Mucosa of descending colon (tissue), 3 donors: Measurements from ENCODE around the gene WBP2NL. TPM values are rescaled to one million over a fixed set of nuclear protein-coding genes. Genes with fewer than 3 reads are reported as not detected.

Experiments used
- ATAC-seq: fragments of 200-7000 bp; cut with Tn5 transposase; one replicate; pipeline ENCODE4 v1.9.1; 2020; ENCODE audit warnings: mild to moderate bottlenecking, moderate library complexity
- DNase-seq, 3 donors: peaks; one replicate each; pipeline ENCODE4 v3.0.0-alpha.2; 2020
- H3K36me3 ChIP-seq: fragments of 200-600 bp; one replicate; pipeline ENCODE4 v1.8.0; 2021; ENCODE audit warnings: low read depth, mild to moderate bottlenecking
- H3K4me1 ChIP-seq: fragments of 200-600 bp; one replicate; pipeline ENCODE4 v1.8.0; 2021; ENCODE audit warnings: low read depth, mild to moderate bottlenecking
- H3K4me3 ChIP-seq: fragments of 200-600 bp; one replicate; pipeline ENCODE4 v1.8.0; 2021; ENCODE audit warnings: mild to moderate bottlenecking
- H3K9me3 ChIP-seq: fragments of 200-600 bp; one replicate; pipeline ENCODE4 v1.8.0; 2021; ENCODE audit warnings: mild to moderate bottlenecking
- intact Hi-C, 2 donors: fragments of 100-400 bp; cut with DNase I in 1 of 2; cut with micrococcal nuclease in 1 of 2; formaldehyde crosslinking; loops; one replicate each; pipeline versions ENCODE4 v1.11.0 to v1.11.1; 2022; cut with DNase I, micrococcal nuclease
- total RNA-seq, 3 donors: library from RNA; stranded (reverse); fragmentation: NEBNext Ultra II Directional in 2 of 3; extraction: Animal tissue kit (Norgen Biotek cat#: 25700) in 2 of 3; gene quantifications; one replicate each; pipeline versions ENCODE4 v1.2.1 to v1.2.4, GENCODE V29; 2021 to 2023
- TF ChIP-seq, protein P1 (sequence below): fragments of 200-600 bp; IDR thresholded peaks from one replicate; pipeline ENCODE4 v1.8.0; 2022; ENCODE audit warnings: antibody characterized with exemption, mild to moderate bottlenecking
- donor health status: DM: no; HTN: no; CAD: no; lungs with moderate emphysema.
- donor health status: DM: no; HTN: no; CAD: no.
- donor health status: DM: no; HTN: yes; CAD: no.

WBP2NL gene
- total RNA-seq, 3 donors from 2014 or later: 0.63 to 3.7 (median 1.8) TPM

DNA sequence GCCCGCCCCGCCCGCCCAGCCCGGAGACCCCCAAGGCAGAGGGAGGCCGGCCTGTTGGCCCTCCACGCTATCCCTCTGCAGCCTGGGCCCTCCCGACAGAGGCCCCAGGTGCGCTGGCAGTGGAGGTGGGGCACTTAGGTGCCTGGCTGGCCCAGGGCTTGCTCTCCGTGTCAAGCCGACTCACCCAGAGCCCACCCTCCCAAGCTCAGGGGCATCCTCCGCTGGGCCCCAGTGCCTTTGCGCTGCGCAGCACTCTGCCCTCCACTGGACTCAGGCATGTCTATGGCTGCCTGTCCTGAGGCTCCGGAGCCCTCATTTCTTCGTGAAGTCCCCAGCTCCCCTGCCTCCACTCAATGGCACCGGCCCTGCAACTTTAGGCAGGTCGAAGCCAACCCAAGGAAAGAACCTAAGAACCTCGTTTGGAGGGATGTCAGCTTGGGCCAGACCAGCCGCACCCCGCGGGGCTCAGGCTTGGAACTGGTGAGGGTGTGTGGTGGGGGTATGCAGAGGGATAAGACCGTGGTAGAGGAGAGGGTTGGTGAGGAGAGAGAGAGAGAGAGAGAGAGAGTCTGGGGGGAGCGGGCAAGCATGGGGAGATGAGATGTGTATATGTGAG lies 40.5 kb upstream of the WBP2NL start:
- DNase-seq: peak in 1 of 3 donors; percentile 39
- intact Hi-C loops: no loop called here
- TF ChIP-seq, protein P1, sequence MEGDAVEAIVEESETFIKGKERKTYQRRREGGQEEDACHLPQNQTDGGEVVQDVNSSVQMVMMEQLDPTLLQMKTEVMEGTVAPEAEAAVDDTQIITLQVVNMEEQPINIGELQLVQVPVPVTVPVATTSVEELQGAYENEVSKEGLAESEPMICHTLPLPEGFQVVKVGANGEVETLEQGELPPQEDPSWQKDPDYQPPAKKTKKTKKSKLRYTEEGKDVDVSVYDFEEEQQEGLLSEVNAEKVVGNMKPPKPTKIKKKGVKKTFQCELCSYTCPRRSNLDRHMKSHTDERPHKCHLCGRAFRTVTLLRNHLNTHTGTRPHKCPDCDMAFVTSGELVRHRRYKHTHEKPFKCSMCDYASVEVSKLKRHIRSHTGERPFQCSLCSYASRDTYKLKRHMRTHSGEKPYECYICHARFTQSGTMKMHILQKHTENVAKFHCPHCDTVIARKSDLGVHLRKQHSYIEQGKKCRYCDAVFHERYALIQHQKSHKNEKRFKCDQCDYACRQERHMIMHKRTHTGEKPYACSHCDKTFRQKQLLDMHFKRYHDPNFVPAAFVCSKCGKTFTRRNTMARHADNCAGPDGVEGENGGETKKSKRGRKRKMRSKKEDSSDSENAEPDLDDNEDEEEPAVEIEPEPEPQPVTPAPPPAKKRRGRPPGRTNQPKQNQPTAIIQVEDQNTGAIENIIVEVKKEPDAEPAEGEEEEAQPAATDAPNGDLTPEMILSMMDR: peak; percentile 22
- H3K36me3 ChIP-seq: no peaks in the 10 kb centered on the region
- H3K4me1 ChIP-seq: no peaks in the 10 kb centered on the region
- peak; percentile 65 for ATAC-seq
- no peak overlapping the region for H3K4me3 ChIP-seq
- H3K9me3 ChIP-seq: no peaks in the 10 kb centered on the region

DNA sequence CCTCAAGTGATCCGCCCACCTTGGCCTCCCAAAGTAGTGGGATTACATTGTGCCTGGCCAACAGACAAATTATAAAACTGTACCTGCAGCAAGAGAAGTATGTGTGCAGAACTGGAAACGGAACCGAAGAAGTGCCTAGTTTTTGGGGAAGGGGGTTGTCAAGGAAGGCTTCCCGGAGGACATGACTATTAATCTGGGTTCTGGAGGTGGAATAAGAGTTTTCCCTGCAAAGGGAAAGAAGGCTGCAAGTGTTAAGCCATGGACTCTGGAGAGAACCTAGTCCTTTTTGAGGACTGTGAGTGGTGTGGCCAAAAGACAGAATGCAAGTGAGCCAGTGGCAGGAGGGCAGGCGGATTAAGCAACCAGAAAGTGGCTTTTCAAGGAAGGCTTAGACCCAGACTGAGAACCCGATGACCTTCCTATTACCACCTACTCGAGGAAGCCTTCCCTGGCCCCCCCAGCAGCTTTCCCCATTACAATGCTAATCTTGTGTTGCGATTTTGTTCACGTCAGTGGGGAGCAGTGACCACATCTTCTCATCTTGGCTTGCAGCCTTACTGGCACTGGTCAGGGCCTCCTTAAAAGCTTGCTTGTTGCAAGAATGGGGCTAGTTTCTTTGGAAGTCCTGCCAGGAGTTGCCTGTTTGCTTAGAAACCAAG lies 35.0 kb upstream of the WBP2NL start:
- H3K4me1 ChIP-seq: no peaks in the 10 kb centered on the region
- no peaks in the 10 kb centered on the region for H3K36me3 ChIP-seq
- DNase-seq (no peak), ATAC-seq (no peak)
- intact Hi-C loops: no loop called here
- TF ChIP-seq, protein P1: no peak
- H3K4me3 ChIP-seq: no peak overlapping the region
- no peaks in the 10 kb centered on the region for H3K9me3 ChIP-seq

DNA sequence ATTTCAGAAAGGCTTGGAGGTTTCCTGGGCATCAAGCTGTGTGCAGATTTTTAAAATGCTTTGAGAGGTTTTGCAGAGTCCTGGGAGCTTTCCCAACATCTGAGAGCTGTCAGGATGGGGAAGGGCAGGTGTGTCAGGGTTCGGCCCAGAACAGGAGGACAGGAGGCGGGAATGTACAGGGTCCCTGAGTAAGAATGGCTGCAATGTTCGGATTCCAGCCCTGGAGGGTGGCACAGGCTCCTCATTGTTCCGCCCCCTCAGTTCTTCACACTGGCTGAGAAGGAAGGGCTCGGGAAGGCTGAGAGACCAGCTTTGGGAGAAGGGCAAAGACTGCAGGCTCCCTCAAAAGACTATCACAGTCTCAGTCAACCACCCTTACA lies 34.5 kb upstream of the WBP2NL start:
- intact Hi-C loops: no loop called here
- TF ChIP-seq, protein P1: no peak
- no peaks in the 10 kb centered on the region for H3K36me3 ChIP-seq
- ATAC-seq: no peak
- H3K4me1 ChIP-seq: no peaks in the 10 kb centered on the region
- H3K4me3 ChIP-seq: no peak overlapping the region
- no peak for DNase-seq
- no peaks in the 10 kb centered on the region for H3K9me3 ChIP-seq

DNA sequence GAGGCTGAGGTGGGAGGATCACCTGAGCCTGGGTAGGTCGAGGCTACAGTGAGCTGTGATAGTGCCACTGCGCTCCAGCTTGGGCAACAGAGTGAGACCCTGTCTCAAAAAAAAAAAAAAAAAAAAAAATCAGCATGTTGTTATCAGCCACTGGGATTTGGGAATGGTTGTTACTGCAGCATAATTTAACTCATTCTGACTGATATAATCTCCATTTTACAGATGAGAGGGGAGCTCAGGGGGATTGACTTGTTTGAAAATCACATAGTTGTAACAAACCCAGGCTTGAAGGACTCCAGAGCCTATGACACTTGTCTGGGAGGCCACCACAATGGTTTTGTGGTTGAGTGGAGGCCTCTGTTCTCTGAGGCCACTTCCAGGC lies 32.4 kb upstream of the WBP2NL start:
- Histone ChIP-seq H3K4me1 (no peaks in the 10 kb centered on the region), H3K36me3 (no peaks in the 10 kb centered on the region), H3K9me3 (no peaks in the 10 kb centered on the region), H3K4me3 (no peak overlapping the region)
- ATAC-seq (no peak), DNase-seq (no peak)
- intact Hi-C loops: no loop called here
- TF ChIP-seq, protein P1: no peak

DNA sequence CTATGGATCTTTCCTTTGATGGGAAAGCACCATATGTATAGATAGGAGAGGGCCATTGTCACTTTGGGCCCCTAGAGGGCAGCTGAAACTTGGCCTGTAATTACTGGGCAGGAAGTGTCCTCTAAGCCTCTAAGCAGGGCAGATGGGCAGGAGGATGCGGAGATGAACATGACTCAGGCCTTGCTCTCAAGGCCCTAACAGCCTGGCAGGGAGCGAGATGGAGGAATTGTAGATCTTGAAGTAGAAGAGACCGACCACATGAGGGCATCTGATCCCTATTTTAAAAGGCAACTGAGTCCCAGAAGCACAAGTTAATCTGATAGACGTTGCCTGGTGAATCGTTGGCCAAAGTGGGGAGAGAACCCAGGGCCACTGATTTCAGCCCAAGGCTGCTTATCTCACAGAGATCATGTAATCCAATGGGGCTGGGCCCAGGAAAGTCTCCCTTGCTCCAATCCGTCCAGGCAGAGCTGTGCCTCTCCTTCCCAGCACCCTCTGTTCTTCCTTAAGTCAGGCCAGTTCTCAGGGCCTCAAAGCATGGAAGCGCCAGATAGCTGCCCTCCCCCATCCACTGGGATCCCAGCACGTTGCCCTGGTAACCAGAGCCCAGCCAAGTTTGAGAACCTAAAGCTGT lies 31.9 kb upstream of the WBP2NL start:
- ATAC-seq (peak; percentile 73), DNase-seq (peak in 1 of 3 donors; percentile 72)
- Histone ChIP-seq H3K36me3 (no peaks in the 10 kb centered on the region), H3K4me1 (no peaks in the 10 kb centered on the region), H3K9me3 (no peaks in the 10 kb centered on the region), H3K4me3 (no peak overlapping the region)
- TF ChIP-seq, protein P1: no peak
- intact Hi-C loops: no loop called here
